GM19043 (cell line): ENCODE measurements around the gene ADSL.

Experiments used
- ATAC-seq: cut with Tn5 transposase; IDR thresholded peaks from one replicate; pipeline ENCODE4 v1.9.1; 2021; ENCODE audit warnings: low read depth; ENCODE audit not compliant: unreplicated experiment

ADSL gene

DNA sequence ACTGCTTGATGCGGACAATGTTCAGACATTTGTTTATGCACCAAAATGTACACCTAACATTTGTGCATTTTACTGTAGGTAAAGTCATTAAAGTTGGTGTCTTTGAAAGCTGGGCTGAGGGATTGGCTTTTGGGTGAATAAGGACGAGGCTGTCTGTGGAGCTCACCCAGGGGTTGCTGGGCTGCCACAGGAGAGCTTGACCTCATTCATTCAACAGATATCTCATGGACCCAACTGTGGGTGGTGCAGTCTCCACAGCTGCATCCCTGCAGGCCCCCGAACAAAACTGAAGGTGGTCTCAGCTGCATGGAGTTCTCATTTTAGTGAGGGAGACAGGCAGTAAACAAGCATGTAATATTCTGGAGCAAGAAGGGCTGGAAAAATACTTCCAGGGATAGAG lies 56.8 kb downstream of the ADSL start:
- no peak for ATAC-seq

DNA sequence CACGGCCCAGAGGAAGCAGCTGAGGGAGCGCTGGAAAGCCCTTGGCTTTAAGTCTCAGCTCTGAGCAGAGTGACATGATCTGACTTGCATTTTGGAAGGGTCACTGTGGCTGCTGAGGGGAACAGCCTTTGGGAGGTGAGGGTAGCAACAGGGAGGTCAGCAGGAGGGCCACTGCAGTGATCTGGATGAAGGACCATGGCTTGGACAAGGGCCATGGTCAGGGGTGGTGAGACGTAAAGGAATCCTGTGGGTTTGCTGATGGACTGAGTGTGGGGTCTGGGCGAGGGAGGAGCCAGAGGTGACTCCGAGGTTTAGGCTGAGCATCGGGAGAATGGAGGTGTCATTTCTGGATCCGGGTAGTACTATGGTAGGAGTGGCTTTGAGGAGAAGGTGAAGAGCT lies 57.4 kb downstream of the ADSL start:
- no peak for ATAC-seq

DNA sequence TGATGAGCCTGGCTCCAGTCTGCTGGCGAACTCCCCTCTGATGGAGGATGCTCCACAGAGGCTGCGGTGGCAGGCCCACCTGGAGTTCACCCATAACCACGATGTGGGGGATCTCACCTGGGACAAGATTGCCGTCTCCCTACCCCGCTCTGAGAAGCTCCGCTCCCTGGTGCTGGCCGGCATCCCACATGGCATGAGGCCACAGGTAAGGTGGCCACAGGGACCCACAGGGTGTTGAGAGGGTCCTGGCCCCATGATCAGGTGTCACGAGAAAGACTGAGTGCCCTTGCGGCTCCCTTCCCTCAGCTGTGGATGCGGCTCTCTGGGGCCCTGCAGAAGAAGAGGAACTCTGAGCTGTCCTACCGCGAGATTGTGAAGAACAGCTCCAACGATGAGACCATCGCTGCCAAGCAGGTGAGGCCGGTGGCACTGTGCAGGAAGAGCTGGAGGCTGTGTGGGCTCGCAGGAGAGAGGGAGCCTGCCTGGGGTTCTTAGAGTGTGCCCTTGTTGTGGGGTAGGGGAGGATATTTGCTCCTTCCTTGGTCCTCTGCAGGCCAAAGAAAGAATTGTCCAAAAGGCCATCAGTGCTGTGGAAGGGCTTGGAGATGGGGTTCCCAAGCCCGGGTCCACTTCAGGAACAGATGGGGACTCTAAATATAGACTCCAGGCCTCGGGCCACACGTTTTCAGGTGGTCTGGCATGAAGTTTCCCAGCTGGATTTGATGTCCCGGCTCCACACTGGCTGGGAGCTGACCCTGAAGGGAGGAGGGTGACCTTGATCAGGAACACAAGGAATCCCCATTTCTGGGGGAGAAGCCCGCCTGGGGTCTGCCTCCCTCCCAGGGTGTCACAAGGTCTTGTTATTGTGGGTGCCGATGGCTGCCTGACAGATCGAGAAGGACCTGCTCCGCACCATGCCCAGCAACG lies 58.2 kb downstream of the ADSL start:
- no peak for ATAC-seq

DNA sequence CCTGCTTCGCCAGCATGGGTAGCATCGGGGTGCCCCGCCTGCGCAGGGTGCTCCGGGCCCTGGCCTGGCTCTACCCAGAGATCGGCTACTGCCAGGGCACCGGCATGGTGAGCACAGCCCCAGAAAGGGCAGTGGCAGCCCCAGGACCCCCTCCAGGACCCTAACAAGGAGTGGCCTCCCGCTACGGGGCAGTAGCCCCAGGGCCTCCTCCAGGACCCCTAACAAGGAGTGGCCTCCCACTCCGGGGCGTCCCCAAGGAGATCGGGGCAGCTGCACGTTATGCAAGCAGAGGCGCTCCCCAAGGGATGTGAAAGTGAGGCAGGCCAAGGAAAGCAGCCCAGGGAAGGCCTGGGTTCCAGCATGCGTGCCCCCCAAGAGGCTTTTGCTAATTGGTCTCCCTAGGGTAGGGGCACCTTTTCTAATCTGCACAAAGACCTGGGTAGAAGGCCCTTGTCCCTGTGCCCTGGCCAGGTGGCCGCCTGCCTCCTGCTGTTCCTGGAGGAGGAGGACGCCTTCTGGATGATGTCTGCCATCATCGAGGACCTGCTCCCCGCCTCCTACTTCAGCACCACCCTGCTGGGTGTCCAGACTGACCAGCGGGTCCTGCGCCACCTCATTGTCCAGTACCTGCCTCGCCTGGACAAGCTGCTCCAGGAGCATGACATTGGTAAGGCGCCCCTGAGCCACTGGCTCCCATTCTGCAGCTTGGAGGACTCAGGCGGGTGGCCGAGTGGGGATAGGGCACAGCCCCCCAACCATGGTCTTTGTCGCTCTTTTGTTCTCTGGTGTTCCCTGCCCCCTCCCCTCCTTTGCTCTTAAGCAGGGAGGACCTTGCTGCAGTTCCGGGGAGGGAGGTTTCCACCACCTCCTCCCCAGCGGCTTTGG lies 59.1 kb downstream of the ADSL start:
- no peak for ATAC-seq

DNA sequence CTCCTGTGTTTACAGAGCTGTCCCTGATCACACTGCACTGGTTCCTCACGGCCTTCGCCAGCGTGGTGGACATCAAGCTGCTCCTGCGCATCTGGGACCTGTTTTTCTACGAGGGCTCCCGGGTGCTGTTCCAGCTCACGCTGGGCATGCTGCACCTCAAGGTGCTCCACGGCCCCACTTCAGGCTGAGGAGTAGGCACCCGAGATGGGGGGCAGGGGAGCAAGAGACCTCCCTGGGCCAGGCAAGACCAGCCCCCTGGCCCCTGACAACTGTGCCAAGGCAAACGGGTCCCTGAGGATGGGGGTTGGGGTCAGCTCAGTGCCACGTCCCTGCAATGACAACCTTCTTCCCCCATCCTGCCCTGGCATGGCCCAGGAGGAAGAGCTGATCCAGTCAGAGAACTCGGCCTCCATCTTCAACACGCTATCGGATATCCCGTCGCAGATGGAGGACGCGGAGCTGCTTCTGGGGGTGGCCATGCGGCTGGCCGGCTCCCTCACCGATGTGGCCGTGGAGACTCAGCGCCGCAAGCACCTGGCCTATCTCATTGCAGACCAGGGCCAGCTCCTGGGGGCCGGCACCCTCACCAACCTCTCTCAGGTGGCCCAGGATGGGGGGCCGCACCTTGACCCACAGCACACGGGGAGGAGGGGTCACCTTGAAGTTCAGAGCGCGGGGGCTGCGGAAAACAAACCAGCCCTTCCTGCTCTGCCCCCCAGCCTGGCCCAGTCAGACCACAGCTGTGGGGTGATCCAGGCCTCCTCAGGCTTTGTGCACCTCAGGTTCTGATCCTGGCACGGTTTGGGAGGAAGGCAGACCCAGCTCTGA lies 60.0 kb downstream of the ADSL start:
- ATAC-seq, result no peak

DNA sequence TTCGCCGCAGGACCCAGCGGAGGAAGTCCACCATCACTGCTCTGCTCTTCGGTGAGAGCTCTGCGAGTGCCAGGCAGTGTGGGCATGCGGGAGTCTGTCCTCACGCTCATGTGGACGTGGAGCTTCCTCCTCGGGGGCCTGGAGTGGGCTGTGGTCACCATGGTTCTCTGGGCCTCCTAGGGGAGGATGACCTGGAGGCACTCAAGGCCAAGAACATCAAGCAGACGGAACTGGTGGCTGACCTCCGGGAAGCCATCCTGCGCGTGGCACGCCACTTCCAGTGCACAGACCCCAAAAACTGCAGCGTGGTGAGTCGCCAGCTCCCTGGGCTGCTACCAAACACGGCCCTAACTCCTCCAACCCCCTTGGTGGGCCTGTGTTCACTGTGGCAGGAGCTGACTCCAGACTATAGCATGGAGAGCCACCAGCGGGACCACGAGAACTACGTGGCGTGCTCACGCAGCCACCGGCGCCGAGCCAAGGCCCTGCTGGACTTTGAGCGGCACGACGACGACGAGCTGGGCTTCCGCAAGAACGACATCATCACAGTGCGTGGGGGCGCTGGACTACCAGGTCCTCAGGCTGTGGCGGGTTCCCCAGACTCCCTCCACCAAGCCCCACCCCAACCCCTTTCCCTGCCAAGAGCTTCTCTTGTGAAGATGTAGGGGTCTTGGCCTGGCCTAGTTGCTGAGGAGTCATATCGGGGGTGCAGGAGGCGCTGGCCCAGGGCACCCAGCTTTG lies 60.9 kb downstream of the ADSL start:
- no peak for ATAC-seq

DNA sequence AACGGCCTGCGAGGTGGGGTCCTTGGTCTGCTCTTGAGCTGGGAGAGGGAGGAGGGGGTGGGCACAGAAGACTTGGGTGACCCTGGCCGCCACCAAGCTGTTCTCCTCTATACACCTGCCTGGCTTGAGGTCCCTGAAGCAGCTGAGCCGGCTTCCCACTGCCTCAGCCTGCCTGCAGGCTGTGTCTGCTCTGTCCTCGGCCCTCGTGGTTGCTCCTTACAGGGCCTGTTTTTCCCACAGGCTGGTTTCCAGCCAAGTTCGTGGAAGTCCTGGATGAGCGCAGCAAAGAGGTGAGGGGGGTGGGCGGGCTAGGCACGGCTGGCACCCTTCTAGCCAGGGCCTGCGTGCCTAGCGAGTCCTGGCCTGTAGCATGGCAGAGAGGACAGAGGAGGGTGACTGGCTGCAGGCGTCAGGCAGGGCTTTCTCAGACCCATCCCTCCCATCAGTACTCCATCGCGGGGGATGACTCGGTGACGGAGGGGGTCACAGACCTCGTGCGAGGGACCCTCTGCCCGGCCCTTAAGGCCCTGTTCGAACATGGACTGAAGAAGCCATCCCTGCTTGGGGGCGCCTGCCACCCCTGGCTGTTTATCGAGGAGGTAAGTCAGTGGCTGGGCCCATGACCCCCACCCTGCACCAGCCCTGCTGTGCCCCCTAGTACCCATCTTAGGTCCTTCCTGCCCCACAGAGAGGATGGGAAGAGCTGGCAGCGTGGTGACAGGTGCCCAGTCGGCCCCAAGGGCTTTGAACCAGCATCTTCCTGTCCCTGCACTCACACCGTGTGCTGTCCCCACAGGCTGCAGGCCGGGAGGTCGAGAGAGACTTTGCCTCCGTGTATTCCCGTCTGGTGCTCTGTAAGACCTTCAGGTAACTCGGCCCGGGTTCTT lies 61.8 kb downstream of the ADSL start:
- no peak for ATAC-seq

DNA sequence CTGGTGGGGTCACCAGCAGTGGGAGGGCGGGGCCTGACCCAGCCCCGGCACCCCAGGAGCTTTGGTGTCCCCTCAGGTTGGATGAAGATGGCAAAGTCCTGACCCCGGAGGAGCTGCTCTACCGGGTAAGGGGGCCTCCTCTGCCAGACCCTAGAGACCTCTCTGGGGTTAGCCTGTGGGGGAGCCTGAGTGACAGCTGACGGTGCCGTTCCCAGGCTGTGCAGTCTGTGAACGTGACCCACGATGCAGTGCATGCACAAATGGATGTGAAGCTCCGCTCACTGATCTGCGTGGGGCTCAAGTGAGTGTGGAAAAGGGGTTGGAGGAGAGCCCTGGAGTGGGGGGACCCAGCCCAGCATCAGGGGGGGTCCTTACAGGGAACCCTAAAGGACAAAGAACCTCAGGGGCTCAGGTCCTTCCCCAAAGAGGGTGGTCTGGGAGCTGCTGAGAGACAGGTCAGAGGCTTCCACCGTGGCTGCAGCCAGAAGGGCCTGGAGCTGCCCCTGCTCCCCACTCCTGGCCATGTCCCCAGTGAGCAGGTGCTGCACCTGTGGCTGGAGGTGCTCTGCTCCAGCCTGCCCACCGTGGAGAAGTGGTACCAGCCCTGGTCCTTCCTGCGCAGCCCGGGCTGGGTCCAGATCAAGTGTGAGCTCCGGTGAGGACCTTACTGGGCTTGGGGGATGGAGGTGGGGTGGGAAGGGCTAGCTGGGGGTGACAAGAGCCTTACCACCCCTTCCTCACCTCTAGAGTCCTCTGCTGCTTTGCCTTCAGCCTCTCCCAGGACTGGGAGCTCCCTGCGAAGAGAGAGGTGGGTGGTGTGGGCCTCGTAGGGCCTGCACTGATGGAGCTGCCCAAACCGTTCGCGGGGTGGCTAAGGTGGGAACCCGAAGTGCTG lies 62.7 kb downstream of the ADSL start:
- no peak for ATAC-seq

DNA sequence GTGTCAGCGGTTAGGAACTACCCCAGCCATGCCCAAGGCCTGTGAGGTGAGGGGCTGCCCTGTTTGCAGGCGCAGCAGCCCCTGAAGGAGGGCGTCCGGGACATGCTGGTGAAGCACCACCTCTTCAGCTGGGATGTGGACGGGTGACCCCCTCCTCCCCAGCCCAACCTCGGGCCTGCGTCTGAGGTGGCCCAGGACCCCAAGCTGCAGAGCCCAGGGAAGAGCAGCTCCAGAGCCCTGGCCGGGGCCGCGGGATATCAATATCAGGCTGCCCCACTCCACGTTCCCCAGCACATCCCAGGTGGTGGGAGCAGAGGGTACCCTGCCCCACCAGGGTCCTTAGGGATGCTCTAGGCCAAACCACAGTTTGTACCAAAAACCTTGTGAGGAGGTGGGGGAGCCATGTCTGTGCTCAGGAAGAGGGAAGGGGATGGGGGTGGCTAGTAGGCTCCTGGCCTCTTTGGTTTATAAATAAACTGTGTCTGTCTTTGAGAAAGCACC lies 63.4 kb downstream of the ADSL start:
- no peak for ATAC-seq

DNA sequence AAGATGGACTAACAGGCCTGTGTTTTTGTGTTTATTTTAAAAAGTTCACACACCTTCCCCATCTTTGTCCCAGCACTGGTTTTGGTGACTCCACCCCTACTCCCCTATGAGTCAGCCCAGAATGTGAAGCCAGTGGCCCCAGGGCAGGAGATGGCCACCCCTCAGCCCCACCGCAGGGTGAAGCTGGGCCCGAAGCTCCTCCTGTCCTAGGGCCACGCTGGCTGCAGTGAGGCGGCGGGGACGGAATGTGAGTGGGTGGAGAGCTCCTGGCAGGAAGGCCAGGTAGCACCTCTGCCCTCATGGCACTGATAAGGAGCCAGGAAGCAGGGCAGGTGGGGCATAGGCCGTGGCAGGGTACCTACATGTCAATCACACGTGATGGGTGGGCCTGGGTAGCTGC lies 64.0 kb downstream of the ADSL start:
- ATAC-seq, result no peak

DNA sequence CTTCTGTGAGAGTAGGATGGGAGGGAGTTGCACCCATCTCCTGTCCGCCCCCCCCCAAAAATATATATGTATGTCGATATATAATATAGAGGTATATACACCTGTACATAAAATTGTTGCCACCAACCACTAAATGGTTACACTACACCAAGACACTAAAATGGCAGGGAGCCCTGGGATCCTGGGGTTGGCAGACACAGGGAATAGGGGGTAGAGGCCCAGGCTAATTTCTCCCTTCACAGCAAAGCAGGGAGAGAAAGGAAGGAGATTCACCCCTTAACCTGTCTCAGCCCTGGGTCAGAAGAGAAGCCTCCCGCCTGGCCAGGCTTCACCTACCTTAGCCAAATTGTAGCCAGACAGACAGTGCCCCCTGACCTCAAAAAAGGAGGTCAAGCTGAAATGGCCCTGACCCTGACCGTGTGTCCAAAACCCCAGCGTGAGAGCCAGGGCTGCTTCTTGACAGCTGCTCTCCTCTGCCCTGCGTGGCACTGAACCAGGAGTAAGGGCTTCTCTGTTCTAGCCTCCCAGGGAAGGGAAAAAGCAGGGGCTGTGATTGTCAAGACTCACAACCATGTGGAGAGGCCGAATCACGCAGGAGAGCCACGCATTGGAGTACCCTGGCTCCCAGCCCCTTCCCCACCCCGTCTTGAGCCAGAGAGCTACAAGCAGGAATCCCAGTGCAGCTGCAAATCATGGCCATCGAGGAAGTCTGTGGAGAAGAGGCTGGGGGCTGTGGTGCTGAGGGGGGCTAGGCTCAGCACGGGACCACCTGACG lies 64.6 kb downstream of the ADSL start:
- no peak for ATAC-seq

DNA sequence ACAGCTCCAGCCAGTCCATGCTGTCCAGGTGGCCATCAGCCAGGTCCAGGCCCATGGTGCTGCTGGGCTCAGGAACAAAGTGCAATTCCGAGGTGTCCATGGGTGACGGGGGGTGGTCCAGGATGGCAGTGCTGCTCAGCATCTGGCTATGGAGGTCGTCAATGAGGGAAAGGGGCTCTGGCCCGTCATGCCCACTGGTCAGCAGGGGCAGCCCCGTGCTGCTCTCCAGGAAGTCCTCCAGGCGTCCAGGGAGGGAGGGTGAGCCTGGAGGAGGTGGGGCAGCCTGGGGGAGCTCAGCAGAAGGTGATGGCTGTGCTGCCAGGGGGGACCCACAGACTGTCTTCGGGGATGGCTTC lies 65.2 kb downstream of the ADSL start:
- ATAC-seq, result no peak

DNA sequence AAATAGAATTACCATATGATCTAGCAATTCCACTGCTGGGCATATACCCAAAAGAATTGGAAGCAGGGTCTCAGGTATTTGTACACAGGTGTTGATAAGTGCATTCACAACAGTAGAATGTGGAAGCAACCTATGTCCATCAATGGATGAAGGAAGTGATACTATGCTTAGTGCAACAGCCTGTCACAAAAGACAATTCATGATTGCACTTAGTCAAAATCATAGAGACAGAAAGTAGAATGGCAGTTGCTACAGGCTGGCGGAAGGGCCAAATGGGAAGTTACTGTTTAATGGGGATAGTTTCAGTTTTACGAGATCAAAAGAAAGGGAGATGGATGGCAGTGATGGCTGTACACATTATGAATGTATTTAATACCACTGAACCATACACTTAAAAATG lies 66.1 kb downstream of the ADSL start:
- peak; percentile 51 for ATAC-seq

DNA sequence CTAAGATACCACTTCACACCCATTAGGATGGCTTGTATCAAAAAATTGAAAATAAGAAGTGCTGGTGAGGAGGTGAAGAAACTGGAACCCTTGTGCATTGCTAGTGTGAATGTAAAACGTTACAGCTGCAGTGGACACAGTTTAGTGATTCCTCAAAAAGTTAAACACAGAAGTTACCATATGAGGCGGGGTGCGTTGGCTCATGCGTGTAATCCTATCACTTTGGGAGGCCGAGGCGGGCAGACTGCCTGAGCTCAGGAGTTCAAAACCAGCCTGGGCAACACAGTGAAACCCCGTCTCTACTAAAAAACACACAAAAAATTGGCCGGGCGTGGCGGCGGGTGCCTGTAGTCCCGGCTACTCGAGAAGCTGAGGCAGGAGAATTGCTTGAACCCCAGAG lies 67.6 kb downstream of the ADSL start:
- ATAC-seq, result no peak

DNA sequence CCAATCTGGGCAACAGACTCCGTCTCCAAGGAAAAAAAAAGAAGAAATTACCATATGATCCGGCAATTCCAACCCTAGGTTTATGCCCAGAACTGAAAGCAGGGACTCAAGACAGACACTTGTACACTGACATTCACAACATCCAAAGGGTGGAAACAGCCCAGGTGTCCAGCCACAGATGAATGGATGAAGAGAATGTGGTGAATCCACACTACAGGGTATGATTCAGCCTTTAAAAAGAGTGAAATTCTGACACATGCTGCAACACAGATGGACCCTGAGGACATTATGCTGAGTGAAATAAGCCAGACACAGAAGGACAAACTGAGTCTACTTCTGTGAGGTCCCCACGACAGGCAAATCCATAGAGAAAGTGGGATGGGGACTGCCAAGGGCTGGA lies 68.0 kb downstream of the ADSL start:
- no peak for ATAC-seq

DNA sequence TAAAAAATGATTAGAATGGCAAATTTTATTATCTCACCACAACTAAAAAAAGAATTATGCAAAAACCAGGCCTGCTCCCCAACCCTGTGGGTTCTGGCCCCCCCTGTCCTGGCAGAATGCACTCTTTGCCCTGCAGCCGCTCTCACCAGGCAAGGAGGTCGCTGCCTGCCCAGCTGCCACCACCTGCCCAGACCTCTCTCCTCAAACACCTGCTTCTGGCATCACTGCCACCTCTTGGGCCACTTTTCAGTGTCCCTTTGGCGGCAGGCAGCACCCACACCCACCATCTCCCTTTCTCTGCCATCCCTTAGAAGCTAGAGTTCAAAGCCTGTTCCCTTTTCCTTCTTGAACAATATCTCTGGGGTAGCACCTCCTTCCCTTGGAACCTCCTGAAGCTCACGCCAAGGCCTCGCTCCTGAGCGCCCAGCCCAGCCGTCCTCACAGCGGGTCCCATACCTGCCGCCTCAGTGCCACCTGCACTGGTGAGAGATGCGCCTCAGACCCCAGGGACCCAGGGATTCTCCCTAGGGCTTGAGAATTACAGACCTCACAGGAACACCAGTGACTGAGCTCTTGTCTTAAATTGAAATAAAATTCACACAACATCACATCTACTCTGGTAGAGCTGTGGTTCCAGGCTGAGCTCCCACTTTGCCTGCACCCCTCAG lies 68.7 kb downstream of the ADSL start:
- ATAC-seq, result no peak
